GM08714 (cell line): ENCODE data around the gene NOP53.
"Not testable (repeated sequence)": the region's sequence is repeated elsewhere in the genome, so short reads cannot be mapped to it uniquely, and the experiment has no call there.

ENCODE experiments used
- H3K4me3 ChIP-seq: fragments of 200-500 bp; sonication (Bioruptor generic); 2 replicates; pipeline ENCODE4 v1.5.1; 2014; ENCODE audit warnings: mild to moderate bottlenecking, low read length, inconsistent platforms
- ZNF274 ChIP-seq: IDR thresholded peaks from 2 replicates; pipeline ENCODE4 v1.6.1; 2012; ENCODE audit warnings: mild to moderate bottlenecking, low read depth, low read length

The NOP53 gene

DNA sequence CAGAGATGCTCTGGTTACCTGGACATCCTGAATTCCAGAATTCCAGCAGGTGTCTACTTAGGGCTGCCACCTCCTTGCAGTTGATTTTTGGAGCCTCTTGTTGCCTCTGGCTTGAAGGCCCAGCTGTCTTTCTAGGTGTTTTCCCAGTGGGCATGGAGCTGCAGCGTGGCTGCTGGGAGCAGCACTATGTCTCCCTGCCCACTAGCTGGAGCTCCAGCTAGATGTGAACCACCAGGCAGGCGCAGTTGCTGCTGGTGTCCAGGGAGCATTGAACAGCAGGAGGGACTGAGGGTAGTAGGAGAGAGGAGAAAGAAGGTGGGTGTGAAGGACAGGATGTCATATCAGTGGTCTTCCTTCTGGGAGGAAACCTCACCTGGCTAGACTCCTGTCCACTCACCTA lies 23.3 kb downstream of the NOP53 start:
- no peak overlapping the region for H3K4me3 ChIP-seq
- no peak for TF ChIP-seq ZNF274

DNA sequence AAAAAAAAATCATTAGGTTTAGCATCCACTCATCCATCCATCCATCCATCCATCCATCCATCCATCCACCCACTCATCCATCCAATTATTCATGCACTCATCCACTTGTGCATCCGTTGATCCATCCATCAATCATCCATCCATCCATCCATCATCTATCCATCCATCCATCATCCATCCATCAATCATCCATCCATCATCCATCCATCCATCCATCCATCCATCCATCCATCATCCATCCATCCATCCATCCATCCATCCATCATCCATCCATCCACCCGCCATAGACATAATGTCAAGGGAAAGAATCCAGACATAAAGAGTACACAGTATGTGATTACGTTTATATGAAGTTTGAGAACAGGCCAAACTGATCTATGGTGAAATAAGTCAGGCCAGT lies 24.2 kb downstream of the NOP53 start:
- no peak for TF ChIP-seq ZNF274
- no peak overlapping the region for H3K4me3 ChIP-seq

- H3K4me3 ChIP-seq, result not testable (repeated sequence)
These were observed 25.9 kb downstream of the NOP53 start for GRCh38 chr19:47771291-47771690.

DNA sequence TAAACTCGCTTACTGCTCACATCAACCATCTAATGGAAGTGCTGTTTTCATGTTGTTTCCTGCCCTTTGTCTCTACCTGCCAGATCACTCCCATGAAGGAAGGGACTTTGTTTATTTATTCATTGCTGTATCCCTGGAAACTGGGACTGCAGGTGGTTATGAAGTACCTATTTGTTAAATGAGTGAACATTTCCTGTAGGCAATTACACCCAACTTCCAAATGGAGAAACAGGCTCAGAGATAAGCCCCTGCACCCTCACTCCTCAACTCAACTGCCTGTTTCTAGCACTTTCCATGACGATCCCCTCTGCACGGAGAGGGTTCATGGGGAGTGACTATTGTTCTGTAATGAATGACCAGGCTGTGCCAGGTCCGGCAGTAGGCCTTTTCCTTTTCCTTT lies 31.2 kb downstream of the NOP53 start:
- no peak overlapping the region for H3K4me3 ChIP-seq
- no peak for TF ChIP-seq ZNF274

DNA sequence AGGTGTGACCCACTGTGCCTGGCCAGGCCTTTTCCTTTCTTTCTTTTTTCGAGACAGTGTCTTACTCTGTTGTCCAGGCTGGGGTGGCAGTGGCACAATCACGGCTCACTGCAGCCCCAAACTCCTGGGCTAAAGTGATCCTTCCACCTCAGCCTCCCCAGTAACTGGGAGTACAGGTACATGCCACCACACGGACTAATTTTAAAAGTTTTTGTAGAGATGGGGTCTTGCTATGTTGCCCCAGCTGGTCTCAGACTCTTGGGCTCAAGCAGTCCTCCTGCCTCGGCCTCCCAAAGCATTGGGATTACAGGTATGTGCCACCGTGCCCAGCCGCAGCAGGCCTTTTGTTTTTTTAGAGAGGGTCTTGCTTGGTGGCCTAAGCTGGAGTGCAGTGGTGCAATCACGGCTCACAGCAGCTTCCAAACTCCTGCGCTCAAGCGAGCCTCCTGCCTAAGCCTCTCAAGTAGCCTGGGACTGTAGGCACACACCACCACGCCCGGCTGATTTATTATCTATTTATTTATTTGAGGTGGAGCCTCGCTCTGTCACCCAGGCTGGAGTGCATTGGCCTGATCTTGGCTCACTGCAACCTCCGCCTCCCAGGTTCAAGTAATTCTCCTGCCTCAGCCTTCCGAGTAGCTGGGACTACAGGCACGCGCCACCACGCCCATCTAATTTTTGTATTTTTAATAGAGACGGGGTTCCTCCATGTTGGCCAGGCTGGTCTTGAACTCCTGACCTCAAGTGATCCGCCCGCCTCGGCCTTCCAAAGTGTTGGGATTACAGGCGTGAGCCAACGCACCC lies 32.1 kb downstream of the NOP53 start:
- H3K4me3 ChIP-seq, result peak overlapping the region; percentile 86; the same call in 1 of the 2 replicates

DNA sequence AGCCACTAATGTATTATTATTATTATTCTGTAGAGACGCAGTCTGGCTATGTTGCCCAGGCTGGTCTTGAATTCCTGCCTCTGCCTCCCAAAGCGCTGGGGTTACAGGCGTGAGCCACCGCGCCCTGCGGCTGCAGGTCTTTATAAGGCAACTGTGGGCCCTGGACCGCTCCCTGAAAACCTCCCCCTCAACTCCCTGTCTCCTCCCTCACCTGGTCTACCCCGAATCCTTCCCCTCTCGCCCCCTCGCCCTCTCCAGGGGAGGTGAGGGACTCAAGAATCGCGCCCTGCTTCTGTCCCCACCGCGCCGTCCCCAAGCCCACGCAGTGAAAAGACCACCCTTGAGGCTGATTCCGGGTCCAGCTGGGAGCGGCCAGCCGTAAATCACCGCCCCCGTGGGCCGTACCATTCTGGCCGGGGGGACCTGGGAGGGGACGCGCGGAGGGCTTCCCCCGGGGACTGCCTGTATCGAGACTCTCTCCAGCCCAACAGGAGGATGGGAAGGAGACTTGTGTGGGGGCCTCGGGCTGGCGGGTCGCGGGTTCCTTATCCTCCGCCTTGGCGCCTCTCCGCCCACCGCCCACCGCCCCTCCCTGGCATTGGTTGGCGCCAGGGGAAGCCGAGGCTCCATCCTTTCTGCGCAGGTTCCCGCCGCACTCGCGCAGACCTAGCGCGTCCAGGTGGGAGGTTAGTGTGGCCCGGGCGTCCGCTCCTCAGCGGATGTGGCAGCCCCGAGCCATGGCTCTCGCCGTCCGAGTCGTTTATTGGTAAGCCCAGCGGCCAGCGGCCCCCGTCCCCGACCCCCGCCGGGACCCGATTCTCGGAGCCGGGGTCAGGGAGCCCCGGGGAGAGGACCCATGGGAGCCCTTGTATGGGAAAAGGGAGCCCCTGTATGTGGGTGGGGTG lies 33.0 kb downstream of the NOP53 start, which contains the start of gene SELENOW:
Gene SELENOW (plus strand): TSS at position 655 of the 905 bp plus-strand sequence. CDS start 83 bp downstream, at position 738.
- no peak for TF ChIP-seq ZNF274
- peak within 1 kb of the TSS; percentile 86 for H3K4me3 ChIP-seq

DNA sequence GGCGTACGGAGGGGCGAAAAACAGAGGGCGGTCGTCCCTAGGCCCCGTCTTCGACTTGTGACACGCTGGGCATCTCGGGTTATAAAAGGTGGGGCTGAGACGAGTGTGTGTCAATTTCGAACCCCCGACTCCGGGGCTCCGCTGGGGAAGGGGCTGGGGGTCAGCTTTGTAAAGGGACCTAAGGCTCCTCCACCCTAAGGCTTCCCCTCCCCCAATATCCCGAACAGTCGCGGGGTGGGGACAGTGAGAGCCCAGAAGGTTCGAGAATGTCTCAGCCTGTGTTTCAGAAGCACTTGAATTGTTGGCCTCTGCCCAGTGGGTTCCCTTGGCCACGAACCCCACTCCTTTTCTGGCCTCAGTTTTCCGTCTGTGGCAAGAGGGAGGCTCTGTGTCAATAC lies 33.6 kb downstream of the NOP53 start:
- H3K4me3 ChIP-seq, result peak overlapping the region; percentile 86

GRCh38 chr19:47779524-47780214 lies 34.3 kb downstream of the NOP53 start:
- no peak for TF ChIP-seq ZNF274
- peak overlapping the region; percentile 86 for H3K4me3 ChIP-seq

More for the DNA sequence above, 33.6 kb downstream of the NOP53 start:
- TF ChIP-seq ZNF274, result no peak

DNA sequence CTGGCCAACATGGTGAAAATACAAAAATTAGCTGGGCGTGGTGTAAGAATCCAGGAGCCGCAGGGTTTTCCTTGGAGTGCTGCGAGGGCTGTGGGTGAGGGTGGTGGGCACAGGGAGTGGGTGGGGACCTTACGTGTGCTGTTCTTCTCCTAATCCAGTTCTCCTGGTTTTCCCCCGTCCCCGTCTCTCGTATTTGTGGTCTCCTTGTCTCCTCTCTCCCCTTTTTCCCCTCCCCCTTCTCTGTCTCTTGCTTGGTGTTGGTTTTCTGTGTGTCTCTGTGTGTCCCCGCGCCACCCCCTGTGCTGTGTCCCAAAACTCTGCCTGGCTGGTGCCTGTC lies 34.8 kb downstream of the NOP53 start:
- H3K4me3 ChIP-seq, result no peak overlapping the region
- TF ChIP-seq ZNF274, result no peak

DNA sequence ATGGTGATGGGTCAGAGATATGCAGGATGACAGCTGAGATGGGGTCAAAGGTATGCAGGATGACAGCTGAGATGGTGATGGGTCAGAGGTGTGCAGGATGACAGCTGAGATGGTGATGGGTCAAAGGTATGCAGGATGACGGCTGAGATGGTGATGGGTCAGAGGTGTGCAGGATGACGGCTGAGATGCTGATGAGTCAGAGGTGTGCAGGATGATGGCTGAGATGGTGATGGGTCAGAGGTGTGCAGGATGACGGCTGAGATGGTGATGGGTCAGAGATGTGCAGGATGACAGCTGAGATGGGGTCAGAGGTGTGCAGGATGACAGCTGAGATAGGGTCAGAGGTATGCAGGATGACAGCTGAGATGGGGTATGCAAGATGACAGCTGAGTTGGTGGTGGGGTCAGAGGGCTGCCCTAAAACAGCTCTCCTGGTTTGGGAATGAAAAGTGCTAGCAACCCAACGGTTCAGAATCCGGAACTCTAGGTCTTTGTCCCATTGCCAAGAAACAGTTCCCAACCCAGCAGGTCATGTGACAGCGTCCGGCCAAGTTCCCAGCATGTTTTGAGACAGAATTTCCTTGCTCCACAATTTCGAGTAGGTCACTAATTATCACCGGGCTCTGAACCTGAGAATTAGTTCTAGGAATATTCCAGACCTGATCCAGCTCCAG lies 36.4 kb downstream of the NOP53 start:
- TF ChIP-seq ZNF274, result no peak
- H3K4me3 ChIP-seq, result no peak overlapping the region

DNA sequence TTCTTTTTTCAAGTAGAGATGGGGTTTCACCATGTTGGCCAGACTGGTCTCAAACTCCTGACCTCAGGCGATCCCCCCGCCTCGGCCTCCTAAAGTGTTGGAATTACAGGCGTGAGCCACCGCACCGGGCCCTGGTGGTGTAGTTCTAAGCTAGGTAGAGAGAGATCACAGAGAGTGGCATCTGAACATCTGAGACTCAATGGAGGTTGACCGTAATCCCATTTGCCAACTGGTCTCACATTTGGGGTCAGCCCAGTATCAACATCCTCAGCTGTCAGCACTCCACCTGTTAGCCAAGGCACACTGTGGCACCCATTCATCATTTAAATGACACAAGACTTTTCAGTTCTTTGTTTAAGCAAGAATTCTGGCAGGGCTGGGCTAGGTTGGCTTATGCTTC lies 41.2 kb downstream of the NOP53 start:
- no peak overlapping the region for H3K4me3 ChIP-seq
- no peak for TF ChIP-seq ZNF274

GRCh38 chr19:47787307-47787706 lies 42.0 kb downstream of the NOP53 start:
- not testable (repeated sequence) for H3K4me3 ChIP-seq

- H3K4me3 ChIP-seq, result not testable (repeated sequence)
These were observed 44.5 kb downstream of the NOP53 start for GRCh38 chr19:47789811-47790210.

GRCh38 chr19:47790398-47790814 lies 45.1 kb downstream of the NOP53 start:
- H3K4me3 ChIP-seq, result no peak overlapping the region

More at GRCh38 chr19:47790398-47790814, 45.1 kb downstream of the NOP53 start:
- no peak for TF ChIP-seq ZNF274
